Upper lobe of left lung (tissue), 6 donors: Measurements from ENCODE around the gene SAMD4A. TPM values are rescaled to one million over a fixed set of nuclear protein-coding genes. Genes with fewer than 3 reads are reported as not detected.

Experiments
- ATAC-seq, 2 donors: fragments of 200-7000 bp; cut with Tn5 transposase; one replicate each; pipeline ENCODE4 v1.9.1; 2022; ENCODE audit warnings: mild to moderate bottlenecking in 2 of 2, moderate library complexity in 2 of 2; ENCODE audit not compliant: low FRiP score in 2 of 2
- DNase-seq, 2 donors: peaks; one replicate each; pipeline ENCODE4 v3.0.0-alpha.2; 2019 to 2020
- H3K27ac ChIP-seq, 4 donors: fragments of 200-600 bp; sonication (generic); one replicate each; pipeline ENCODE4 v1.5.1; 2016 to 2019
- H3K27me3 ChIP-seq, 4 donors: fragments of 200-600 bp; sonication (generic); one replicate each; pipeline ENCODE4 v1.5.1; 2017 to 2019
- H3K36me3 ChIP-seq, 4 donors: fragments of 200-600 bp; sonication (generic); one replicate each; pipeline ENCODE4 v1.5.1; 2016 to 2019
- H3K4me1 ChIP-seq, 4 donors: fragments of 200-600 bp; sonication (generic); one replicate each; pipeline ENCODE4 v1.5.1; 2018 to 2019
- H3K4me3 ChIP-seq, 4 donors: fragments of 200-600 bp; sonication (generic); one replicate each; pipeline ENCODE4 v1.5.1; 2017 to 2019; ENCODE audit warnings: mild to moderate bottlenecking in 2 of 4, moderate library complexity in 1 of 4
- H3K9me3 ChIP-seq, 4 donors: fragments of 200-600 bp; sonication (generic); one replicate each; pipeline ENCODE4 v1.5.1; 2018 to 2019
- CTCF ChIP-seq, 6 experiments: fragments of 450-650 bp in 4 of 6; fragments of 200-600 bp in 2 of 6; sonication (generic) in 2 of 6; IDR thresholded peaks; one replicate each; pipeline ENCODE4 v1.5.1; 2016 to 2019; ENCODE audit warnings: antibody characterized with exemption in 6 of 6
- EP300 ChIP-seq, 4 donors: sonication (generic); formaldehyde crosslinking; IDR thresholded peaks; one replicate each; pipeline ENCODE4 v1.5.1; 2017; ENCODE audit warnings: antibody characterized with exemption in 4 of 4, control low read depth in 2 of 4
- POLR2A ChIP-seq, 4 donors: fragments of 450-650 bp; IDR thresholded peaks; one replicate each; pipeline ENCODE4 v1.5.1; 2016 to 2017; ENCODE audit warnings: antibody characterized with exemption in 4 of 4, mild to moderate bottlenecking in 2 of 4
- POLR2AphosphoS5 ChIP-seq, 2 donors: sonication (generic); formaldehyde crosslinking; IDR thresholded peaks; one replicate each; pipeline ENCODE4 v1.5.1; 2017; ENCODE audit warnings: antibody characterized with exemption in 2 of 2
- WGBS, 2 donors: methylation state at CpG; one replicate each; pipeline ENCODE4 v1.1.5; 2017 to 2018; 5-methylcytosine and 5-hydroxymethylcytosine counted together
- total RNA-seq, 6 donors: library from RNA; depleted of rRNA in 4 of 6; stranded (reverse); fragments of >200 nt in 4 of 6; gene quantifications; one replicate each; pipeline versions ENCODE4 v1.1.0 to v1.2.1, GENCODE V29; 2016 to 2021
- donor health status: DM: no; HTN: no; CAD: no; lungs with moderate emphysema.
- donor health status: DM: no; HTN: yes; CAD: no; lungs with severe emphysema.

Gene SAMD4A
- total RNA-seq, 6 donors from 2014 or later = 26.0 to 68.3 (median 37.0) TPM

GRCh38 chr14:54763761-54764160 lies 196.8 kb downstream of the SAMD4A start:
- H3K36me3 ChIP-seq = peaks cover 0 to 64% (median 23%) of the 10 kb centered on the region in 4 donors
- H3K9me3 ChIP-seq = no peaks in the 10 kb centered on the region
- no peak for ATAC-seq
- no peak for DNase-seq
- TF ChIP-seq POLR2A (IDR thresholded peaks at IDR 0.05) (no peak), POLR2AphosphoS5 (IDR thresholded peaks at IDR 0.05) (no peak), EP300 (IDR thresholded peaks at IDR 0.05) (no peak), CTCF (IDR thresholded peaks at IDR 0.05) (no peak)
- no peaks in the 10 kb centered on the region for H3K4me1 ChIP-seq
- H3K4me3 ChIP-seq = no peak overlapping the region
- no peak overlapping the region for H3K27ac ChIP-seq
- WGBS, 2 donors = 91% methylated on average over 12 of the region's 12 CpGs
- H3K27me3 ChIP-seq = no peaks in the 10 kb centered on the region

- Histone ChIP-seq H3K9me3 (no peaks in the 10 kb centered on the region), H3K36me3 (peaks cover 0 to 61% (median 16%) of the 10 kb centered on the region in 4 donors), H3K27me3 (no peaks in the 10 kb centered on the region), H3K4me1 (no peaks in the 10 kb centered on the region), H3K4me3 (no peak overlapping the region), H3K27ac (no peak overlapping the region)
- no peak for DNase-seq
- 76 to 83% methylated on average over 18 of the region's 18 CpGs for WGBS, 2 donors
- TF ChIP-seq CTCF (IDR thresholded peaks at IDR 0.05) = no peak
- TF ChIP-seq EP300 (IDR thresholded peaks at IDR 0.05) = no peak
- no peak for TF ChIP-seq POLR2A (IDR thresholded peaks at IDR 0.05)
- TF ChIP-seq POLR2AphosphoS5 (IDR thresholded peaks at IDR 0.05) = no peak
- ATAC-seq = no peak
Measured at GRCh38 chr14:54766276-54767138, 199.6 kb downstream of the SAMD4A start.

GRCh38 chr14:54767139-54767431 lies 200.2 kb downstream of the SAMD4A start:
- no peak for TF ChIP-seq EP300 (IDR thresholded peaks at IDR 0.05)
- TF ChIP-seq POLR2A (IDR thresholded peaks at IDR 0.05) = no peak
- TF ChIP-seq CTCF (IDR thresholded peaks at IDR 0.05) = no peak
- no peak for TF ChIP-seq POLR2AphosphoS5 (IDR thresholded peaks at IDR 0.05)
- Histone ChIP-seq H3K27ac (no peak overlapping the region), H3K27me3 (no peaks in the 10 kb centered on the region), H3K9me3 (no peaks in the 10 kb centered on the region), H3K4me1 (no peaks in the 10 kb centered on the region), H3K36me3 (peaks cover 0 to 56% (median 16%) of the 10 kb centered on the region in 4 donors), H3K4me3 (no peak overlapping the region)
- 76 to 100% methylated on average over 4 to 10 of the region's 10 CpGs for WGBS, 2 donors
- DNase-seq = no peak
- ATAC-seq = no peak

- ATAC-seq (no peak), DNase-seq (no peak)
- no peak overlapping the region for H3K4me3 ChIP-seq
- H3K27ac ChIP-seq = no peak overlapping the region
- TF ChIP-seq POLR2AphosphoS5 (IDR thresholded peaks at IDR 0.05) (no peak), POLR2A (IDR thresholded peaks at IDR 0.05) (no peak), CTCF (IDR thresholded peaks at IDR 0.05) (no peak), EP300 (IDR thresholded peaks at IDR 0.05) (no peak)
- 96 to 100% methylated on average over 2 to 3 of the region's 3 CpGs for WGBS, 2 donors
- no peaks in the 10 kb centered on the region for H3K27me3 ChIP-seq
- H3K36me3 ChIP-seq = peaks cover 0 to 53% (median 15%) of the 10 kb centered on the region in 4 donors
- no peaks in the 10 kb centered on the region for H3K9me3 ChIP-seq
- H3K4me1 ChIP-seq = peaks cover 0 to under 1% (median under 1%) of the 10 kb centered on the region in 4 donors
Measured at GRCh38 chr14:54767450-54767849, 200.5 kb downstream of the SAMD4A start.
